Right atrium auricular region (tissue), 2 donors: ENCODE measurements around the gene PCID2. TPM values are rescaled to one million over a fixed set of nuclear protein-coding genes. Genes with fewer than 3 reads are reported as not detected.

ENCODE experiments used
- DNase-seq: peaks from one replicate; pipeline ENCODE4 v3.0.0-alpha.2; 2019; ENCODE audit warnings: low spot score
- H3K27ac ChIP-seq, 2 donors: fragments of 200-600 bp; sonication (generic); 1 replicate in 1 of 2; 2 replicates in 1 of 2; pipeline ENCODE4 v1.5.1; 2016 to 2019
- H3K27me3 ChIP-seq, 2 donors: fragments of 200-600 bp; sonication (generic); one replicate each; pipeline versions ENCODE4 v1.5.1 to v1.6.0; 2017 to 2019
- H3K36me3 ChIP-seq: fragments of 200-600 bp; sonication (generic); one replicate; pipeline ENCODE4 v1.5.1; 2016
- H3K4me1 ChIP-seq, 2 donors: fragments of 200-600 bp; sonication (generic); one replicate each; pipeline versions ENCODE4 v1.5.1 to v1.6.0; 2017 to 2019
- H3K4me3 ChIP-seq, 2 donors: fragments of 200-600 bp; sonication (generic); 1 replicate in 1 of 2; 2 replicates in 1 of 2; pipeline ENCODE4 v1.5.1; 2017 to 2019; ENCODE audit warnings: mild to moderate bottlenecking in 1 of 2, moderate library complexity in 1 of 2
- H3K9me3 ChIP-seq, 2 donors: fragments of 200-600 bp; sonication (generic); one replicate each; pipeline ENCODE4 v1.5.1; 2019
- total RNA-seq, 2 donors: library from RNA; depleted of rRNA; stranded (reverse); fragments of >200 nt; gene quantifications; one replicate each; pipeline ENCODE4 v1.1.0, GENCODE V29; 2016
- TF ChIP-seq, protein P1 (sequence below), 2 donors: fragments of 200-600 bp; sonication (generic); IDR thresholded peaks; one replicate each; pipeline ENCODE4 v1.5.1; 2019; ENCODE audit warnings: antibody characterized with exemption in 2 of 2

The PCID2 gene
- total RNA-seq, 2 donors from 2014 or later, result 34.8 to 44.4 TPM

DNA sequence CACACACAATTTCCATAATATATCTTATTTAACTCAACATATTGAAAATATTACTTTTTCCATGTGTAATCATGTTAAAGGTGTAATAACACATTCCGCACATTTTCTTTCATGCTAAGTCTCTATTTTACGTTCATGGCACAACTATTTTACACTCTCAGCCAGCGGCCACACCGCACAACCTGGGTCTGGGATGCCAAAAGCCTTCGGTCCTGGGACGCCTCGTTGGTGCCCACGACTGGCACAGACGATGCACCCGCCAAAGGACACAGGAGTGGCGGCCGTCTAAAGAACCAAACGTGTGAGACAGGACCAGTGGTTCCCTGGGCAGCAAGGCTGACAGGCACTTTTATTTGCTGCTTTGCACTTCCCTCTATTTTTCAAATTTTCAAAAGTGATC, 60.1 kb downstream of the PCID2 start:
- Histone ChIP-seq H3K36me3 (no peaks in the 10 kb centered on the region), H3K9me3 (no peaks in the 10 kb centered on the region), H3K27ac (no peak overlapping the region), H3K4me1 (peaks cover 0 to 17% of the 10 kb centered on the region in 2 donors), H3K27me3 (no peaks in the 10 kb centered on the region), H3K4me3 (no peak overlapping the region)
- peak; percentile 47 for DNase-seq
- TF ChIP-seq, protein P1, sequence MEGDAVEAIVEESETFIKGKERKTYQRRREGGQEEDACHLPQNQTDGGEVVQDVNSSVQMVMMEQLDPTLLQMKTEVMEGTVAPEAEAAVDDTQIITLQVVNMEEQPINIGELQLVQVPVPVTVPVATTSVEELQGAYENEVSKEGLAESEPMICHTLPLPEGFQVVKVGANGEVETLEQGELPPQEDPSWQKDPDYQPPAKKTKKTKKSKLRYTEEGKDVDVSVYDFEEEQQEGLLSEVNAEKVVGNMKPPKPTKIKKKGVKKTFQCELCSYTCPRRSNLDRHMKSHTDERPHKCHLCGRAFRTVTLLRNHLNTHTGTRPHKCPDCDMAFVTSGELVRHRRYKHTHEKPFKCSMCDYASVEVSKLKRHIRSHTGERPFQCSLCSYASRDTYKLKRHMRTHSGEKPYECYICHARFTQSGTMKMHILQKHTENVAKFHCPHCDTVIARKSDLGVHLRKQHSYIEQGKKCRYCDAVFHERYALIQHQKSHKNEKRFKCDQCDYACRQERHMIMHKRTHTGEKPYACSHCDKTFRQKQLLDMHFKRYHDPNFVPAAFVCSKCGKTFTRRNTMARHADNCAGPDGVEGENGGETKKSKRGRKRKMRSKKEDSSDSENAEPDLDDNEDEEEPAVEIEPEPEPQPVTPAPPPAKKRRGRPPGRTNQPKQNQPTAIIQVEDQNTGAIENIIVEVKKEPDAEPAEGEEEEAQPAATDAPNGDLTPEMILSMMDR (IDR thresholded peaks at IDR 0.05), result no peak

DNA sequence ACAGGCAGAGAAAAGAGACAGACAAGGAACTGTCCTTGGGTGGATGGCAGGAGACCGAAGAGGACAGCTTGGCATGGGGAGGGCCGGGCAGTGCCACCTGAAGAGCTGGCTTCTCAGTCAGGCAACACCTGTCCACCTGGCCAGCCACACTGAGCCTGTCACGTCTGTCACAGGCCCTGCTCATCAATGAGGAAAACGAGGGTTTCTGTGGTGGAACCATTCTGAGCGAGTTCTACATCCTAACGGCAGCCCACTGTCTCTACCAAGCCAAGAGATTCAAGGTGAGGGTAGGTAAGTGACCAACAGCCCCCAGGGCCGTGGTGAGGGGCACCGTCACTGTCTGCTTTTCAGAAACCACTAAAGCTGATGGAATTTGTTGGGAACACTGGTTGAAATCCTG, 61.3 kb downstream of the PCID2 start:
- TF ChIP-seq, protein P1 (IDR thresholded peaks at IDR 0.05), result no peak
- Histone ChIP-seq H3K4me3 (no peak overlapping the region), H3K4me1 (peaks cover 0 to 6% of the 10 kb centered on the region in 2 donors), H3K27me3 (no peaks in the 10 kb centered on the region), H3K36me3 (no peaks in the 10 kb centered on the region), H3K27ac (no peak overlapping the region), H3K9me3 (no peaks in the 10 kb centered on the region)
- peak; percentile 16 for DNase-seq

DNA sequence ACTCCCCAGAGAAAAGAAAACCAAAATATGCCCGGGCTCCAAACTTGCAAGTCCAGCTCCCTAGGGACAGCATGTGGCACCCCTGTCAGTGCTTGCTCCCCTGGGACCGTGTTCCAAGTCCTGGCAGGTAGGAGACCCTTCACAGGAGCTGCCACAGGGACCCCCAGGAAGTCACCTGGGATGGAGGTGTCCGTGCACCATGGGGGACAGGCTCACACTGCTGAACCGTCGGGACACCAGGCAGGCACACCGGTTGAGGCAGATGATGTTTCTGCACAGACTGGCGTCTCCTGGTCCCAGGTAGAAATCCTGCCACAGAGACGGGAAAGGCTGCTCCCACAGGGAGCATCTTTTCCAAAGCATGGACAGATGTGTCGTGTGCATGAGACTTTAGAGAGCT, 61.7 kb downstream of the PCID2 start:
- H3K4me1 ChIP-seq, result peaks cover 0 to 1% of the 10 kb centered on the region in 2 donors
- no peak overlapping the region for H3K27ac ChIP-seq
- DNase-seq, result peak; percentile 48
- TF ChIP-seq, protein P1 (IDR thresholded peaks at IDR 0.05), result no peak
- H3K4me3 ChIP-seq, result no peak overlapping the region
- H3K36me3 ChIP-seq, result no peaks in the 10 kb centered on the region
- no peaks in the 10 kb centered on the region for H3K27me3 ChIP-seq
- H3K9me3 ChIP-seq, result no peaks in the 10 kb centered on the region

DNA sequence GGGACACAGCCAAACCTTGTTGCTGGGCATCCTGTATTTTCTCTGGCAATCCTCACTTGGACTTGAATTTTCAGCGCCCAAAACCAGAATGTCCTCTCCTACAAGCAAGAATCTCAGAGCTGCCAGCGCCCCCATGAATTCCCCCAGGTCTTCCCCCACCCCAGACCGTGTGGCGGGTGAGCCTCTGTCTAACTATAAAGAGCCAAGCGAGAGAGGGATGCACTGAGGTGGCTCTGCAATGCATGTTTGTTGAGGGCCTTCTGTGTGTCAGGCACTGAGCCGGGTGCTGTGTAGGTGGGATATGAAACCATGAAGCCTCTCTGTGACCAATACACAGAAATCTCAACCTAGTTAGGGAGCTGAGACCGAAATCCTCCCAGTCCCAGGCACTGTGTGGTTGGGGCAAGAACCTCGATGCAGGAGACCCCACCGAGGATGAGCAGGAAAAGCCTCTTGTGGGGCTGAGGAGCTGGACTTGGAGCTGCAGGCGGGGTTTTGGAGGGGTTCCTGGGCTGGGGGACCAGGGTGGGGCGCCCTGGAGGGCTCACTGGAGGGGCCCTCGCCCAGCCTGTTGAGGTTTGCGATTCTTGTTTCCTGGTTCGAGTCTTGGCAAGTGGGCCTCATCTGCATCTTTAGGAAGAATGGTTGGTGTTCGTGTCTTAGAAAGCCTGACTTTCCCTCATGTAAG, 62.4 kb downstream of the PCID2 start:
- Histone ChIP-seq H3K9me3 (no peaks in the 10 kb centered on the region), H3K36me3 (no peaks in the 10 kb centered on the region), H3K27me3 (no peaks in the 10 kb centered on the region), H3K4me3 (no peak overlapping the region), H3K27ac (no peak overlapping the region), H3K4me1 (no peaks in the 10 kb centered on the region)
- DNase-seq, result peak; percentile 13
- TF ChIP-seq, protein P1 (IDR thresholded peaks at IDR 0.05), result no peak

DNA sequence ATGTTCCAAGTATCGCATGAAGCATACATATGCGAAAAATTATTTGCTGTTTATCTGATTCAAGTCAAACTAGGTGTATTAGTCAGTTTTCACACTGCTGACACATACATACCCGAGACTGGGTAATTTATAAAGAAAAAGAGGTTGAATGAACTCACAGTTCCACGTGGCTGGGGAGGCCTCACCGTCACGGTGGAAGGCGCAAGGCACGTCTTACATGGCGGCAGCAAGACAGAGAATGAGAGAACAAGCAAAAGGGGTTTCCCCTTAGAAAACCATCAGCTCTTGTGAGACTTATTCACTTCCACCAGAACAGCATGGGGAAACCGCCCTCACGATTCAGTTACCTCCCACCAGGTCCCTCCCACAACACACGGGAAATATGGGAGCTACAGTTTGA, 63.0 kb downstream of the PCID2 start:
- Histone ChIP-seq H3K4me1 (no peaks in the 10 kb centered on the region), H3K27me3 (no peaks in the 10 kb centered on the region), H3K36me3 (no peaks in the 10 kb centered on the region), H3K9me3 (no peaks in the 10 kb centered on the region), H3K4me3 (no peak overlapping the region), H3K27ac (no peak overlapping the region)
- peak; percentile 21 for DNase-seq
- TF ChIP-seq, protein P1 (IDR thresholded peaks at IDR 0.05), result no peak

DNA sequence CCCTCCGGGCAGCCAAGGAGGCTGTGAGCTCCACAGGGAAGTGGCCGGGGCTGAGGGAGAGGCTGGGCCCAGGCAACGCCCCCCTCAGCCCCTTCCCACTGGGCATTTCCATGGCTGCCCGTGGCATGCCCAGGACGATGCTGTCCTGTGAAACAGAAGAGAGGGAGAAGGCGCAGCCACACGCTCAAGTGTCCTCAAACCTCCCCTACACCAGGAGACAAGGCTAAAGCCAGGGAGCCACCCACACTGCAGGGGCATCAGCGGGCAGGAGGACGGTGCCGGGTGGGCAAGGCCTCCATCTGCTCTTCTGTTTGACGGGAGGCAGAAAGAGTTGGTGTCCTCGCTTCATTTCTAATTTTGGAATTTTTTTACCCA, 64.2 kb downstream of the PCID2 start:
- H3K27me3 ChIP-seq, result no peaks in the 10 kb centered on the region
- H3K9me3 ChIP-seq, result no peaks in the 10 kb centered on the region

More for the DNA sequence above, 64.2 kb downstream of the PCID2 start:
- H3K4me1 ChIP-seq, result no peaks in the 10 kb centered on the region
- H3K4me3 ChIP-seq, result no peak overlapping the region
- no peak for DNase-seq
- TF ChIP-seq, protein P1 (IDR thresholded peaks at IDR 0.05), result no peak
- no peak overlapping the region for H3K27ac ChIP-seq
- H3K36me3 ChIP-seq, result no peaks in the 10 kb centered on the region
